Mesenchymal stem cell (in vitro differentiated cells and primary cell): ENCODE results near the gene QKI.

Source experiments
- DNase-seq: peaks from one replicate; pipeline ENCODE4 v3.0.0-alpha.2; 2013
- H2AFZ ChIP-seq: one replicate; pipeline ENCODE4 v1.6.1; 2013; ENCODE audit warnings: low read depth, mild to moderate bottlenecking, control low read depth, inconsistent platforms, low read length, moderate library complexity
- H2AK5ac ChIP-seq: 2 replicates; pipeline ENCODE4 v1.6.1; 2013; ENCODE audit warnings: low read length, moderate library complexity, mild to moderate bottlenecking, inconsistent platforms; ENCODE audit not compliant: severe bottlenecking
- H2BK120ac ChIP-seq: one replicate; pipeline ENCODE4 v1.6.1; 2013; ENCODE audit warnings: low read depth, mild to moderate bottlenecking, inconsistent platforms, low read length, moderate library complexity
- H2BK12ac ChIP-seq, 2 experiments: one replicate each; pipeline ENCODE4 v1.6.1; 2013; ENCODE audit warnings: inconsistent platforms in 2 of 2, low read length in 2 of 2, mild to moderate bottlenecking in 2 of 2, moderate library complexity in 2 of 2, control low read depth in 1 of 2
- H2BK15ac ChIP-seq: one replicate; pipeline ENCODE4 v1.6.1; 2013; ENCODE audit warnings: mild to moderate bottlenecking, low read depth, inconsistent platforms; ENCODE audit not compliant: poor library complexity, severe bottlenecking
- H2BK5ac ChIP-seq: 2 replicates; pipeline ENCODE4 v1.6.1; 2013; ENCODE audit warnings: low read depth, mild to moderate bottlenecking, low read length, control low read depth, inconsistent platforms; ENCODE audit not compliant: poor library complexity, severe bottlenecking
- H3K14ac ChIP-seq, 2 experiments: one replicate each; pipeline ENCODE4 v1.6.1; 2013; ENCODE audit warnings: inconsistent platforms in 2 of 2, low read length in 2 of 2, control low read depth in 1 of 2, mild to moderate bottlenecking in 1 of 2, moderate library complexity in 1 of 2
- H3K18ac ChIP-seq, 2 experiments: one replicate each; pipeline ENCODE4 v1.6.1; 2013; ENCODE audit warnings: inconsistent platforms in 2 of 2, low read length in 2 of 2, control low read depth in 1 of 2, low read depth in 1 of 2, mild to moderate bottlenecking in 1 of 2
- H3K23ac ChIP-seq, 2 experiments: one replicate each; pipeline ENCODE4 v1.6.1; 2013; ENCODE audit warnings: inconsistent platforms in 2 of 2, low read length in 2 of 2, mild to moderate bottlenecking in 2 of 2, moderate library complexity in 2 of 2, control low read depth in 1 of 2
- H3K27ac ChIP-seq: 2 replicates; pipeline ENCODE4 v1.5.1; 2013; ENCODE audit warnings: mild to moderate bottlenecking, moderate library complexity, low read length, control low read depth, inconsistent platforms; ENCODE audit not compliant: poor library complexity, severe bottlenecking
- H3K27me3 ChIP-seq, 2 experiments: 2 replicates each; pipeline versions ENCODE4 v1.6.1 to v1.7.0; 2013; ENCODE audit warnings: low read length in 2 of 2, mild to moderate bottlenecking in 2 of 2, moderate library complexity in 2 of 2, control low read depth in 1 of 2, inconsistent platforms in 1 of 2; ENCODE audit not compliant: control insufficient read depth in 1 of 2, insufficient read depth in 1 of 2
- H3K36me3 ChIP-seq, 2 experiments: 2 replicates each; pipeline versions ENCODE4 v1.6.1 to v1.7.0; 2013; ENCODE audit warnings: low read length in 2 of 2, control low read depth in 1 of 2, inconsistent platforms in 1 of 2, low read depth in 1 of 2, mild to moderate bottlenecking in 1 of 2; ENCODE audit not compliant: insufficient read depth in 2 of 2, control insufficient read depth in 1 of 2
- H3K4ac ChIP-seq, 2 experiments: one replicate each; pipeline ENCODE4 v1.6.1; 2013; ENCODE audit warnings: inconsistent platforms in 2 of 2, low read length in 2 of 2, mild to moderate bottlenecking in 2 of 2, moderate library complexity in 2 of 2, control low read depth in 1 of 2, low read depth in 1 of 2
- H3K4me1 ChIP-seq: 2 replicates; pipeline ENCODE4 v1.6.1; 2013; ENCODE audit warnings: low read depth, low read length, control low read depth; ENCODE audit not compliant: control insufficient read depth, insufficient read depth
- H3K4me2 ChIP-seq: 2 replicates; pipeline ENCODE4 v1.6.1; 2013; ENCODE audit warnings: low read length, mild to moderate bottlenecking, inconsistent platforms; ENCODE audit not compliant: poor library complexity, severe bottlenecking
- H3K4me3 ChIP-seq, 2 experiments: 2 replicates each; pipeline versions ENCODE4 v1.5.1 to v1.7.0; 2013; ENCODE audit warnings: low read length in 2 of 2, mild to moderate bottlenecking in 2 of 2, control low read depth in 1 of 2, low read depth in 1 of 2; ENCODE audit not compliant: insufficient read depth in 1 of 2
- H3K79me1 ChIP-seq: replicated peaks from 2 replicates; pipeline ENCODE4 v1.6.1; 2013; ENCODE audit warnings: mild to moderate bottlenecking, control low read depth, low read length, inconsistent platforms; ENCODE audit not compliant: poor library complexity, severe bottlenecking
- H3K9ac ChIP-seq: 2 replicates; pipeline ENCODE4 v1.7.0; 2013; ENCODE audit warnings: mild to moderate bottlenecking, low read length, moderate library complexity
- H3K9me3 ChIP-seq: 2 replicates; pipeline ENCODE4 v1.7.0; 2013; ENCODE audit warnings: mild to moderate bottlenecking, low read length; ENCODE audit not compliant: control insufficient read depth
- H4K8ac ChIP-seq: one replicate; pipeline ENCODE4 v1.6.1; 2013; ENCODE audit warnings: inconsistent platforms, mild to moderate bottlenecking, low read length, moderate library complexity
- H4K91ac ChIP-seq: one replicate; pipeline ENCODE4 v1.6.1; 2013; ENCODE audit warnings: mild to moderate bottlenecking, low read length, inconsistent platforms
- WGBS: methylation state at CpG from one replicate; pipeline ENCODE4 v1.1.7; 2013; ENCODE audit warnings: mixed read lengths; 5-methylcytosine and 5-hydroxymethylcytosine counted together

Gene QKI

GRCh38 chr6:163516908-163517307 lies 102.4 kb downstream of the QKI start:
- H3K23ac ChIP-seq = no peak overlapping the region
- no peak for DNase-seq
- H4K91ac ChIP-seq = no peak overlapping the region
- H3K4me1 ChIP-seq = peaks cover 3% of the 10 kb centered on the region
- no peak overlapping the region for H2BK12ac ChIP-seq
- no peak overlapping the region for H2BK5ac ChIP-seq
- no peaks in the 10 kb centered on the region for H3K36me3 ChIP-seq
- no peak overlapping the region for H2AFZ ChIP-seq
- H3K9ac ChIP-seq = no peak overlapping the region
- no peaks in the 10 kb centered on the region for H3K9me3 ChIP-seq
- H3K4ac ChIP-seq = no peak overlapping the region
- H2BK120ac ChIP-seq = no peak overlapping the region
- H3K4me2 ChIP-seq = no peak overlapping the region
- H3K18ac ChIP-seq = no peak overlapping the region
- no peak overlapping the region for H2AK5ac ChIP-seq
- H3K79me1 ChIP-seq = peaks cover 3% of the 10 kb centered on the region
- no peak overlapping the region for H3K4me3 ChIP-seq
- no peak overlapping the region for H4K8ac ChIP-seq
- H3K27ac ChIP-seq = no peak overlapping the region
- H3K27me3 ChIP-seq = no peaks in the 10 kb centered on the region
- H3K14ac ChIP-seq = no peak overlapping the region
- no peak overlapping the region for H2BK15ac ChIP-seq

- H3K14ac ChIP-seq = no peak overlapping the region
- no peak overlapping the region for H4K8ac ChIP-seq
- peaks cover 3% of the 10 kb centered on the region for H3K4me1 ChIP-seq
- DNase-seq = no peak
- no peak overlapping the region for H3K4ac ChIP-seq
- no peak overlapping the region for H2AK5ac ChIP-seq
- H3K36me3 ChIP-seq = peaks cover 0 to 5% of the 10 kb centered on the region in 2 experiments
- no peaks in the 10 kb centered on the region for H3K27me3 ChIP-seq
- H3K79me1 ChIP-seq = peaks cover 3% of the 10 kb centered on the region
- no peak overlapping the region for H2BK12ac ChIP-seq
- H3K4me2 ChIP-seq = no peak overlapping the region
- H4K91ac ChIP-seq = no peak overlapping the region
- whole genome bisulfite sequencing = 100% methylated on average over 2 of the region's 4 CpGs
- H3K9me3 ChIP-seq = no peaks in the 10 kb centered on the region
- no peak overlapping the region for H2BK15ac ChIP-seq
- H3K23ac ChIP-seq = no peak overlapping the region
- no peak overlapping the region for H3K27ac ChIP-seq
- H2BK120ac ChIP-seq = no peak overlapping the region
- no peak overlapping the region for H2AFZ ChIP-seq
- no peak overlapping the region for H3K9ac ChIP-seq
- H3K18ac ChIP-seq = no peak overlapping the region
- H2BK5ac ChIP-seq = no peak overlapping the region
- no peak overlapping the region for H3K4me3 ChIP-seq
Measured at GRCh38 chr6:163520956-163521355, 106.4 kb downstream of the QKI start.

GRCh38 chr6:163522033-163522432 lies 107.5 kb downstream of the QKI start:
- Histone ChIP-seq H2BK120ac (no peak overlapping the region), H4K8ac (no peak overlapping the region), H3K4ac (no peak overlapping the region), H3K27ac (no peak overlapping the region), H2BK12ac (no peak overlapping the region), H3K27me3 (no peaks in the 10 kb centered on the region), H3K23ac (no peak overlapping the region), H3K9ac (no peak overlapping the region), H3K36me3 (peaks cover 0 to 5% of the 10 kb centered on the region in 2 experiments), H3K4me3 (no peak overlapping the region), H3K79me1 (peaks cover 3% of the 10 kb centered on the region), H3K4me2 (no peak overlapping the region), H2BK5ac (no peak overlapping the region), H3K9me3 (no peaks in the 10 kb centered on the region), H3K14ac (no peak overlapping the region), H2AFZ (no peak overlapping the region), H4K91ac (no peak overlapping the region), H3K18ac (no peak overlapping the region), H3K4me1 (peaks cover 3% of the 10 kb centered on the region), H2BK15ac (no peak overlapping the region), H2AK5ac (no peak overlapping the region)
- no CpG with 5 or more reads among the region's 1 CpG for WGBS
- no peak for DNase-seq

- Histone ChIP-seq H3K79me1 (peaks cover 1% of the 10 kb centered on the region), H3K4me3 (no peak overlapping the region), H3K36me3 (peaks cover 0 to 5% of the 10 kb centered on the region in 2 experiments), H3K18ac (no peak overlapping the region), H3K9me3 (no peaks in the 10 kb centered on the region), H2BK12ac (no peak overlapping the region), H3K4me2 (no peak overlapping the region), H2BK15ac (no peak overlapping the region), H2AK5ac (no peak overlapping the region), H2BK5ac (no peak overlapping the region), H4K91ac (no peak overlapping the region), H3K9ac (peak overlapping the region; percentile 48), H3K14ac (no peak overlapping the region), H2BK120ac (no peak overlapping the region), H3K27me3 (no peaks in the 10 kb centered on the region), H4K8ac (no peak overlapping the region), H3K23ac (no peak overlapping the region), H3K4ac (no peak overlapping the region), H3K27ac (no peak overlapping the region), H3K4me1 (peaks cover 3% of the 10 kb centered on the region), H2AFZ (no peak overlapping the region)
- DNase-seq = peak; percentile 24
Measured at GRCh38 chr6:163525926-163526325, 111.4 kb downstream of the QKI start.
